Bronchial epithelial cell (primary cell): ENCODE measurements around the gene DNAJC27. TPM values are rescaled to one million over a fixed set of nuclear protein-coding genes. Genes with fewer than 3 reads are reported as not detected.
A peak's percentile ranks its signal among the peaks of the same experiment; 100 is the strongest.

Experiments used
- DNase-seq: peaks from one replicate; pipeline ENCODE4 v3.0.0-alpha.2; 2010; ENCODE audit warnings: low read depth
- FAIRE-seq: peaks from 2 replicates; lab custom pipeline; 2011; peaks lifted over from hg19 to GRCh38; lab: Jason Lieb, UNC
- H3K27me3 ChIP-seq: 2 replicates; pipeline ENCODE4 v1.5.1; 2011; ENCODE audit warnings: low read length; ENCODE audit not compliant: control insufficient read depth, insufficient read depth
- H3K36me3 ChIP-seq: 2 replicates; pipeline ENCODE4 v1.5.1; 2011; ENCODE audit warnings: low read length; ENCODE audit not compliant: control insufficient read depth, insufficient read depth
- H3K4me3 ChIP-seq: 2 replicates; pipeline ENCODE4 v1.5.1; 2011; ENCODE audit warnings: mild to moderate bottlenecking, low read depth, low read length, control low read depth
- total RNA-seq: library from RNA; depleted of rRNA; stranded (reverse); fragments of >200 nt; gene quantifications from 2 replicates; pipeline ENCODE4 v1.2.1, GENCODE V29; 2014
- TF ChIP-seq, protein P1 (sequence below): IDR thresholded peaks from 2 replicates; pipeline ENCODE4 v1.5.1; 2011; ENCODE audit warnings: mild to moderate bottlenecking, moderate library complexity, low read length, control low read depth, inconsistent platforms; ENCODE audit not compliant: insufficient read depth, severe bottlenecking

Gene DNAJC27
- total RNA-seq, 1 donor from 2014 or later: 5.3 TPM

DNA sequence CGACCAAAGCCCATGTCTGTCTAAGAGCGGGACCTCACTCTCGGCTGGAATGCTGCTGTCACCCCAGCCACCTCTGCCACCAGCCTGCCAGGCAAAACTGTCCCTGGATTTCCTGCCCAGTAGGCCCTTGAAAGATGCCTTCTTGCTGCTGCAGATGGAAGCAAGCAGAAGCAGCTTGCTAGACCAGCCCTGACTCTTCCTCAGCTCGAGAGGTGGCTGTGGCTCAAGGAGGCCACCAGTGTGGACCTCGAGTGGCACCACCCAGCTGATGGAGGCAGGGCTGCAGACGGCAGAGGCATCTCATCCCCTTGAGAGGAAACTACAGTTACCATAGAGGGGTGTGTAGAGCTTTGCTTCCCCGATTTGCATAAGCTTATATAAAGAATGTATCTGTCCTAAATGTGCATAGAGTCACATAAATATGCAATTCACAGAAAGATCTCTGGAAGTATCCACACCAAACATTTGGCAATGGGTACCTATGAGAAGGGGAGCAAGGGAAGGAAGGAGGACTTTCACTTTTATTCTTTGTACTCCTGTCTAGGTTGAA, 72.3 kb downstream of the DNAJC27 start:
- FAIRE-seq (no peak), DNase-seq (no peak)
- Histone ChIP-seq H3K4me3 (no peak overlapping the region), H3K27me3 (no peaks in the 10 kb centered on the region), H3K36me3 (peaks cover 1% of the 10 kb centered on the region)
- TF ChIP-seq, protein P1, sequence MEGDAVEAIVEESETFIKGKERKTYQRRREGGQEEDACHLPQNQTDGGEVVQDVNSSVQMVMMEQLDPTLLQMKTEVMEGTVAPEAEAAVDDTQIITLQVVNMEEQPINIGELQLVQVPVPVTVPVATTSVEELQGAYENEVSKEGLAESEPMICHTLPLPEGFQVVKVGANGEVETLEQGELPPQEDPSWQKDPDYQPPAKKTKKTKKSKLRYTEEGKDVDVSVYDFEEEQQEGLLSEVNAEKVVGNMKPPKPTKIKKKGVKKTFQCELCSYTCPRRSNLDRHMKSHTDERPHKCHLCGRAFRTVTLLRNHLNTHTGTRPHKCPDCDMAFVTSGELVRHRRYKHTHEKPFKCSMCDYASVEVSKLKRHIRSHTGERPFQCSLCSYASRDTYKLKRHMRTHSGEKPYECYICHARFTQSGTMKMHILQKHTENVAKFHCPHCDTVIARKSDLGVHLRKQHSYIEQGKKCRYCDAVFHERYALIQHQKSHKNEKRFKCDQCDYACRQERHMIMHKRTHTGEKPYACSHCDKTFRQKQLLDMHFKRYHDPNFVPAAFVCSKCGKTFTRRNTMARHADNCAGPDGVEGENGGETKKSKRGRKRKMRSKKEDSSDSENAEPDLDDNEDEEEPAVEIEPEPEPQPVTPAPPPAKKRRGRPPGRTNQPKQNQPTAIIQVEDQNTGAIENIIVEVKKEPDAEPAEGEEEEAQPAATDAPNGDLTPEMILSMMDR: no peak

DNA sequence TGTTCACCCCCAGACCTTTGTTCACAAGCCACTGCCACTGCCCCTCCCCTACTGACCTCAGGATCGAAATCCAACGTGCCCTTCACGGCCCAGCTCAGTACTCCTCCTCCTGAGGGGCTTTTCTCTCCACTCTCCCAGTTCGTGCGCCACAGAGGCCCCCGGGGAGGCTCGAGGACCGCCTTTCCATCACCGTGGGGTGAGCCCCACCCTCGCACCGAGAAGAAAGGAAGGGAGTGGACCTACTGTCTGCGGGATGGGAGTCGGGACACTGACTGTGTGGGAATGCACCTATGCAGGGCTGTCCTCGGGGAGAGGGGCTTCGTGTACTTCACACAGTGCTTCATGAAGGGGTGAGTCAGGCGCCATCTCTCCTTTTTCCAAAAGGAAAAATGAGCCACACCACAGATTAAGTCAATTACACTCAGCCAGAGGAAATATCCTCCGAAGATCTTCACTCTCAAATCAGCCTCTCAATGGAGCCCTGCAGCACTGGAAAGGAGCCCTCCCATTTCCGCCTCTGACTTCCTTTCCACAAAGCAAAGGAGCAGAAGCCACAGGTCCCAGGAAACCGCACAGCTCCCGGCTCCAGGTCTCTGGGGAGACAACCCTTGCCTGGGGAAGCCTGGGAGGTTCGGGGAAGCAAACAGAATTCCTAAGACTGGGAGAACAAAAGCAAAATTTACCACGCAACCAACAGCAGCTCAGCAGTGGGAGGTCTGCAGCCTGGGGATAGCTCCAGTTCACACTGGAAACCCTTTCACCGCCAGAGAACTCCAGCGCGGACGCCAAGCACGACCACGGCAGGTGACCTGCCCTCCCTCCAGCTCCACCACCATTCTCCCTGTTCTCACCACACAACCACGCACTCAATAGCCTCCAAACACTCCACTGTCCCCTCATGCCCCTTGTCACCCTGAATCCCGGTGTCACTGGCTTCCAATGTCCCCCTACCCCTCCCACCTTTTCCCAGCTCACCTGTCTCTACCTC, 73.3 kb downstream of the DNAJC27 start:
- no peaks in the 10 kb centered on the region for H3K27me3 ChIP-seq
- no peak overlapping the region for H3K4me3 ChIP-seq
- peaks cover 1% of the 10 kb centered on the region for H3K36me3 ChIP-seq
- TF ChIP-seq, protein P1: no peak
- DNase-seq: no peak
- no peak for FAIRE-seq

DNA sequence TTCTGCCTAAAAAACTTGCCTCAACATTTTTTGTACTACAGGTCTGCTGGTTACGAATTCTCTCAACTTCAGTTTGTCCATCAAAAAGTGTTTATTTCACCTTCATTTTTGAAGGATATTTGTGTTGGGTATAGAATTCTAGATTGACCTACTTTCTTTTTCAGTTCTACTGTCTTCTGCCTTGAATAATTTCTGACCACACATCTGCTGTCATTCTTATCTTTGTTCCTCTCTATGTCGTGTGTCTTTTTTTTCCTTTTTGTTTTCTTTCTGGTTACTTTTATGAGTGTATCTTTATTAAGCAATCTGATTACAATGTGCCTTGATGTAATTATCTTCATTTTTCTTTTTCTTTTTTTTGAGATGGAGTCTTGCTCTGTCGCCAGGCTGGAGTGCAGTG, 77.0 kb downstream of the DNAJC27 start:
- H3K36me3 ChIP-seq: no peaks in the 10 kb centered on the region
- no peak overlapping the region for H3K4me3 ChIP-seq
- FAIRE-seq: no peak
- DNase-seq: no peak
- TF ChIP-seq, protein P1: no peak
- no peaks in the 10 kb centered on the region for H3K27me3 ChIP-seq

DNA sequence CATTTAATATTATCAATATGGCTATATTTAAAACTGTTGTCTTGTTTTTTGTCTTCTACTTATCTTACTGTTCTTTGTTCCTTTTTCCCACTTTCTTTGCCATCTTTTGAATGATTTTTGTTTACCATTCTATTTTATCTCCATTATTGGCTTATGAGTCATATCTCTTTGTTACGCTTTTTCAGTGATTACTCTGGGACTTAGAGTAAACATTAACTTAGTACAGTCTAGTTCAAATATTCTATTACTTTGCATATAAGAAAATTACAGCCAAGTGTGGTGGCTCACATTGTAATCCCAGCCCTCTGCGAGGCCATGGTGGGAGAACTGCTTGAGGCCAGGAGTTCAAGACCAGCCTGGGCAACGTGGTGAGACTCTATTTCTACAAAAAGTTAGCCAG, 77.8 kb downstream of the DNAJC27 start:
- H3K36me3 ChIP-seq: no peaks in the 10 kb centered on the region
- no peaks in the 10 kb centered on the region for H3K27me3 ChIP-seq
- FAIRE-seq (no peak), DNase-seq (peak; percentile 17)
- H3K4me3 ChIP-seq: no peak overlapping the region
- TF ChIP-seq, protein P1: no peak

Other genes with a start within 250 kb of the DNAJC27 start
- gene PTRHD1, start 178.6 kb downstream of the DNAJC27 start, total RNA-seq: 11.8 and 13.8 TPM in 2 replicates
- gene CENPO, start 178.5 kb downstream of the DNAJC27 start, total RNA-seq: 1.6 and 1.8 TPM in 2 replicates
- gene ADCY3, start 51.7 kb downstream of the DNAJC27 start, total RNA-seq: 31.1 and 36.0 TPM in 2 replicates
- 0.13 TPM in 1 of 2 replicates, not detected in the other for gene EFR3B, start 70.1 kb upstream of the DNAJC27 start, total RNA-seq
- 0.26 and 0.64 TPM in 2 replicates for gene POMC, start 196.6 kb upstream of the DNAJC27 start, total RNA-seq